Urothelium cell line (cell line): Measurements from ENCODE around the gene SERPINI1.
"Not testable (repeated sequence)": the region's sequence is repeated elsewhere in the genome, so short reads cannot be mapped to it uniquely, and the experiment has no call there.

Experiments
- DNase-seq: peaks from one replicate; pipeline ENCODE4 v3.0.0; 2011; ENCODE audit warnings: low spot score, mixed read lengths
- FAIRE-seq: peaks from 2 replicates; lab custom pipeline; 2011; peaks lifted over from hg19 to GRCh38; lab: Jason Lieb, UNC

SERPINI1 gene

GRCh38 chr3:167785790-167786189, 50.3 kb downstream of the SERPINI1 start:
- FAIRE-seq: no peak
- no peak for DNase-seq

- no peak for FAIRE-seq
- no peak for DNase-seq
Observed at GRCh38 chr3:167787440-167787839, 51.9 kb downstream of the SERPINI1 start.

GRCh38 chr3:167798443-167798842, 62.9 kb downstream of the SERPINI1 start:
- FAIRE-seq: no peak
- DNase-seq: no peak

GRCh38 chr3:167808910-167809309, 73.4 kb downstream of the SERPINI1 start:
- no peak for DNase-seq
- no peak for FAIRE-seq

GRCh38 chr3:167810236-167810635, 74.7 kb downstream of the SERPINI1 start:
- DNase-seq: no peak
- FAIRE-seq: no peak

- no peak for FAIRE-seq
- no peak for DNase-seq
Observed at GRCh38 chr3:167811031-167811430, 75.5 kb downstream of the SERPINI1 start.

GRCh38 chr3:167813169-167814123, 77.9 kb downstream of the SERPINI1 start:
- FAIRE-seq (no peak), DNase-seq (no peak)

GRCh38 chr3:167814441-167814951, 79.0 kb downstream of the SERPINI1 start:
- DNase-seq (peak; percentile 2), FAIRE-seq (no peak)

GRCh38 chr3:167816953-167817352, 81.4 kb downstream of the SERPINI1 start:
- no peak for DNase-seq
- FAIRE-seq: no peak

- DNase-seq: no peak
- FAIRE-seq: no peak
Observed at GRCh38 chr3:167820102-167820865, 84.8 kb downstream of the SERPINI1 start.

- DNase-seq (no peak), FAIRE-seq (no peak)
Observed at GRCh38 chr3:167821248-167821805, 85.8 kb downstream of the SERPINI1 start.

- DNase-seq (no peak), FAIRE-seq (no peak)
Observed at GRCh38 chr3:167823738-167824137, 88.2 kb downstream of the SERPINI1 start.

- FAIRE-seq, DNase-seq: not testable (repeated sequence)
Observed at GRCh38 chr3:167827588-167827987, 92.1 kb downstream of the SERPINI1 start.

- DNase-seq (no peak), FAIRE-seq (no peak)
Observed at GRCh38 chr3:167829071-167829470, 93.5 kb downstream of the SERPINI1 start.

GRCh38 chr3:167830007-167830406, 94.5 kb downstream of the SERPINI1 start:
- FAIRE-seq: no peak
- no peak for DNase-seq

GRCh38 chr3:167835359-167835758, 99.8 kb downstream of the SERPINI1 start:
- no peak for DNase-seq
- FAIRE-seq: no peak

- DNase-seq (no peak), FAIRE-seq (no peak)
Observed at GRCh38 chr3:167835953-167836352, 100.4 kb downstream of the SERPINI1 start.

- DNase-seq (no peak), FAIRE-seq (no peak)
Observed at GRCh38 chr3:167837466-167837865, 101.9 kb downstream of the SERPINI1 start.

GRCh38 chr3:167839460-167840134, 104.1 kb downstream of the SERPINI1 start:
- no peak for FAIRE-seq
- DNase-seq: no peak

GRCh38 chr3:167840247-167840646, 104.7 kb downstream of the SERPINI1 start:
- DNase-seq (no peak), FAIRE-seq (no peak)

- FAIRE-seq: no peak
- no peak for DNase-seq
Observed at GRCh38 chr3:167843481-167843880, 108.0 kb downstream of the SERPINI1 start.
